ENCODE measurements around the gene MAN1B1. TPM values are rescaled to one million over a fixed set of nuclear protein-coding genes. Genes with fewer than 3 reads are reported as not detected.
A peak's percentile ranks its signal among the peaks of the same experiment; 100 is the strongest.

MAN1B1 gene
- total and polyA plus RNA-seq, 2 of the 8 experiments (the other 6 are each of a cell fraction or from before 2014, with no cell fraction given), result 33.7 to 36.3 TPM

GRCh38 chr9:137139468-137140150 is 52.8 kb downstream of the MAN1B1 start:
- Histone ChIP-seq H2AK5ac (ENCODE audit: low read depth, low read length) (no peak overlapping the region), H3K27ac (ENCODE audit: low read depth, low read length) (no peak overlapping the region), H2BK120ac (replicated peaks; ENCODE audit: low read depth, low read length) (no peak overlapping the region), H3K4me2 (ENCODE audit: insufficient read depth in 1 of 2, low read depth in 2 of 2, low read length in 2 of 2) (peak overlapping the region; percentile 61 to 85; a peak in 3 of 4 replicates), H2AFZ (ENCODE audit: low read length) (no peak overlapping the region), H3K4ac (replicated peaks; ENCODE audit: insufficient read length, low read depth, low read length) (no peak overlapping the region), H3K79me2 (ENCODE audit: control insufficient read depth in 1 of 2, insufficient read depth in 2 of 2, low read length in 2 of 2) (no peaks in the 10 kb centered on the region), H3K27me3 (replicated peaks in 1 of 4; ENCODE audit: control insufficient read depth in 3 of 4, extremely low read depth in 1 of 4, insufficient read depth in 3 of 4, low read length in 3 of 4) (peaks cover 25 to 79% (median 72%) of the 10 kb centered on the region in 4 experiments), H3K18ac (ENCODE audit: extremely low read depth, low read length) (no peak overlapping the region), H4K91ac (replicated peaks; ENCODE audit: insufficient read length, low read length) (no peak overlapping the region), H3K56ac (replicated peaks; ENCODE audit: insufficient read length, low read depth, low read length) (no peak overlapping the region), H3K23ac (ENCODE audit: insufficient read length) (no peak overlapping the region), H3K9ac (replicated peaks in 1 of 4; ENCODE audit: extremely low read depth in 1 of 4, low read depth in 3 of 4, low read length in 3 of 4) (no peak overlapping the region), H3K23me2 (ENCODE audit: low read depth, low read length) (peaks cover 4% of the 10 kb centered on the region; the same call in 1 of the 2 replicates), H4K20me1 (replicated peaks in 1 of 2; ENCODE audit: control insufficient read depth in 1 of 2, insufficient read depth in 2 of 2, low read length in 2 of 2) (peaks cover 1 to 18% of the 10 kb centered on the region in 2 experiments), H3K79me1 (ENCODE audit: low read depth, low read length) (0 out of 2 replicates have a peak, but pooled peaks cover 2% of the 10 kb centered on the region), H3K4me3 (ENCODE audit: extremely low read depth in 1 of 4, insufficient read depth in 2 of 4, low read depth in 3 of 4, low read length in 4 of 4) (no peak overlapping the region), H4K8ac (ENCODE audit: extremely low read depth, insufficient read depth, low read length) (peak overlapping the region; percentile 14; the same call in 1 of the 2 replicates), H3K9me3 (ENCODE audit: insufficient read depth in 2 of 2, low read depth in 1 of 2, low read length in 1 of 2) (no peaks in the 10 kb centered on the region), H4K5ac (ENCODE audit: insufficient read length, low read depth, low read length) (no peak overlapping the region), H2BK20ac (ENCODE audit: low read length) (no peak overlapping the region), H3K14ac (ENCODE audit: insufficient read length) (no peak overlapping the region), H2BK15ac (ENCODE audit: low read length) (no peak overlapping the region), H2BK12ac (ENCODE audit: low read depth, low read length) (no peak overlapping the region), H2BK5ac (ENCODE audit: low read depth, low read length) (no peak overlapping the region), H3K36me3 (ENCODE audit: control insufficient read depth in 2 of 4, insufficient read depth in 4 of 4, low read length in 3 of 4) (no peaks in the 10 kb centered on the region), H3K4me1 (replicated peaks in 1 of 4; ENCODE audit: control insufficient read depth in 3 of 4, insufficient read depth in 4 of 4, low read length in 3 of 4) (peaks cover 0 to 14% (median 11%) of the 10 kb centered on the region in 4 experiments; a peak in 6 of 7 replicates)
- ChIA-PET POLR2A (ENCODE audit: partially characterized antibody) (interaction anchor here (0.6 to 2.4 kb wide), 5 partner anchors 10 to 101 kb away, joined by 3 to 6 read pairs (median 3); partner anchors contain the start of genes RNF208 and TUBB4B), CTCF (ENCODE audit: partially characterized antibody) (interaction anchor here (0.6 to 4.5 kb wide), 8 partner anchors 10 to 104 kb away, joined by 3 to 24 read pairs (median 8); partner anchors contain the start of gene RNF224)
- no peak for FAIRE-seq
- WGBS, 2 experiments (ENCODE audit: extremely low coverage in 1 of 2, insufficient coverage in 1 of 2, insufficient read length in 1 of 2, insufficient replicate concordance in 2 of 2, low coverage in 1 of 2, low lambda C conversion rate in 2 of 2, missing lambda C conversion rate in 1 of 2), result 38% methylated on average over 21 of the region's 37 CpGs; no CpG with 5 or more reads in 1 of the 2 experiments
- no peak for DNase-seq (ENCODE audit: low read depth in 1 of 2, low spot score in 2 of 2)
- TF ChIP-seq, protein P1, sequence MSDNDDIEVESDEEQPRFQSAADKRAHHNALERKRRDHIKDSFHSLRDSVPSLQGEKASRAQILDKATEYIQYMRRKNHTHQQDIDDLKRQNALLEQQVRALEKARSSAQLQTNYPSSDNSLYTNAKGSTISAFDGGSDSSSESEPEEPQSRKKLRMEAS (IDR thresholded peaks at IDR 0.05), result peak; percentile 93
- TF ChIP-seq CREB1 (IDR thresholded peaks at IDR 0.05) (0 out of 2 replicates have a peak, but pooled peaks have one; percentile 19), CEBPB (IDR thresholded peaks at IDR 0.05; ENCODE audit: low read depth, low read length) (no peak), EZH2 (IDR thresholded peaks at IDR 0.05; ENCODE audit: low read depth, low read length, severe bottlenecking) (peak; percentile 62), GABPA (IDR thresholded peaks at IDR 0.05; ENCODE audit: borderline replicate concordance, insufficient read depth, low read length) (no peak), NRF1 (IDR thresholded peaks at IDR 0.05; ENCODE audit: low read depth, low read length) (no peak), TAF7 (optimal IDR thresholded peaks at IDR 0.05; ENCODE audit: borderline replicate concordance, low read depth, low read length) (no peak), CTBP2 (IDR thresholded peaks at IDR 0.05; ENCODE audit: borderline replicate concordance, insufficient read depth, insufficient read length, low read length) (no peak), TCF12 (IDR thresholded peaks at IDR 0.05; ENCODE audit: low read depth, low read length) (no peak), SUZ12 (IDR thresholded peaks at IDR 0.05; ENCODE audit: low read length) (peak; percentile 53; the same call in 1 of the 2 replicates)
- TF ChIP-seq, protein P2, sequence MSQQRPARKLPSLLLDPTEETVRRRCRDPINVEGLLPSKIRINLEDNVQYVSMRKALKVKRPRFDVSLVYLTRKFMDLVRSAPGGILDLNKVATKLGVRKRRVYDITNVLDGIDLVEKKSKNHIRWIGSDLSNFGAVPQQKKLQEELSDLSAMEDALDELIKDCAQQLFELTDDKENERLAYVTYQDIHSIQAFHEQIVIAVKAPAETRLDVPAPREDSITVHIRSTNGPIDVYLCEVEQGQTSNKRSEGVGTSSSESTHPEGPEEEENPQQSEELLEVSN (IDR thresholded peaks at IDR 0.05), result peak; percentile 82
